HG02943 (cell line): ENCODE results near the gene CERK.
"Not testable (repeated sequence)": the region's sequence is repeated elsewhere in the genome, so short reads cannot be mapped to it uniquely, and the experiment has no call there.

Experiments
- ATAC-seq: cut with Tn5 transposase; IDR thresholded peaks from one replicate; pipeline ENCODE4 v1.9.1; 2021; ENCODE audit warnings: mild to moderate bottlenecking, low read depth, moderate library complexity; ENCODE audit not compliant: unreplicated experiment

CERK gene

GRCh38 chr22:46653596-46653995 lies 84.5 kb downstream of the CERK start:
- ATAC-seq: no peak

- ATAC-seq: no peak
Observed at GRCh38 chr22:46652847-46653331, 85.2 kb downstream of the CERK start.

GRCh38 chr22:46652081-46652846 lies 85.8 kb downstream of the CERK start:
- ATAC-seq: no peak

- no peak for ATAC-seq
Observed at GRCh38 chr22:46651316-46651715, 86.7 kb downstream of the CERK start.

GRCh38 chr22:46650078-46650810 lies 87.8 kb downstream of the CERK start:
- ATAC-seq: no peak

GRCh38 chr22:46649141-46650077 lies 88.6 kb downstream of the CERK start:
- no peak for ATAC-seq

- not testable (repeated sequence) for ATAC-seq
Observed at GRCh38 chr22:46648225-46648820, 89.7 kb downstream of the CERK start.

- no peak for ATAC-seq
Observed at GRCh38 chr22:46646531-46647215, 91.4 kb downstream of the CERK start.

GRCh38 chr22:46642840-46643480 lies 95.1 kb downstream of the CERK start:
- not testable (repeated sequence) for ATAC-seq

- ATAC-seq: no peak
Observed at GRCh38 chr22:46641811-46642266, 96.2 kb downstream of the CERK start.

GRCh38 chr22:46640293-46641055 lies 97.6 kb downstream of the CERK start:
- ATAC-seq: no peak

- ATAC-seq: no peak
Observed at GRCh38 chr22:46639843-46640242, 98.2 kb downstream of the CERK start.

GRCh38 chr22:46638601-46639431 lies 99.2 kb downstream of the CERK start:
- no peak for ATAC-seq

- ATAC-seq: no peak
Observed at GRCh38 chr22:46637711-46638600, 100.1 kb downstream of the CERK start.

GRCh38 chr22:46636221-46637002 lies 101.6 kb downstream of the CERK start:
- no peak for ATAC-seq

GRCh38 chr22:46635756-46636155 lies 102.3 kb downstream of the CERK start:
- no peak for ATAC-seq
